Endothelial cell of umbilical vein (primary cell): ENCODE data around the gene TGM1. TPM values are rescaled to one million over a fixed set of nuclear protein-coding genes. Genes with fewer than 3 reads are reported as not detected.

Experiments
- BruUV-seq: library from RNA; stranded (reverse); fragments of 400-500 nt; replicated peaks from 2 replicates; lab custom pipeline; 2021; lab: Mats Ljungman, UMichigan
- CTCF ChIA-PET: fragments of 300-600, 350-600 bp; sonication (Branson Sonifier 250); formaldehyde crosslinking; loops from one replicate; lab custom pipeline; 2021; ENCODE audit warnings: antibody characterized with exemption, inconsistent platforms; lab: Charles Lee
- POLR2A ChIA-PET: fragments of 300-600, 350-600 bp; sonication (Branson Sonifier 250); formaldehyde crosslinking; loops from one replicate; lab custom pipeline; 2021; ENCODE audit warnings: antibody characterized with exemption, inconsistent platforms; lab: Charles Lee
- DNase-seq: peaks from one replicate; pipeline ENCODE4 v3.0.0-alpha.2; 2011; ENCODE audit warnings: low read depth, low spot score
- FAIRE-seq: peaks from 2 replicates; lab custom pipeline; 2011; peaks lifted over from hg19 to GRCh38; lab: Jason Lieb, UNC
- H2AFZ ChIP-seq: 2 replicates; pipeline ENCODE4 v1.6.0; 2012; ENCODE audit warnings: low read depth, low read length, control low read depth, inconsistent platforms
- H3K27ac ChIP-seq: 2 replicates; pipeline ENCODE4 v1.5.1; 2011; ENCODE audit warnings: low read depth, mild to moderate bottlenecking, control low read depth, low read length, moderate library complexity; ENCODE audit not compliant: insufficient read depth
- H3K27me3 ChIP-seq, 2 experiments: 2 replicates each; pipeline versions ENCODE4 v1.6.0 to v1.6.1; 2011; ENCODE audit warnings: low read length in 2 of 2, mixed read lengths in 1 of 2; ENCODE audit not compliant: control insufficient read depth in 2 of 2, insufficient read depth in 2 of 2
- H3K36me3 ChIP-seq, 2 experiments: 2 replicates in 1 of 2; 3 replicates in 1 of 2; pipeline ENCODE4 v1.5.1; 2011; ENCODE audit warnings: low read length in 2 of 2, mild to moderate bottlenecking in 1 of 2, moderate library complexity in 1 of 2; ENCODE audit not compliant: control insufficient read depth in 2 of 2, insufficient read depth in 2 of 2; ENCODE audit errors: extremely low read depth in 1 of 2
- H3K4me1 ChIP-seq: 3 replicates; pipeline ENCODE4 v1.5.1; 2011; ENCODE audit warnings: mild to moderate bottlenecking, low read length; ENCODE audit not compliant: control insufficient read depth, insufficient read depth; ENCODE audit errors: extremely low read depth
- H3K4me2 ChIP-seq: 2 replicates; pipeline ENCODE4 v1.6.1; 2011; ENCODE audit warnings: low read length, control low read depth, mixed read lengths; ENCODE audit not compliant: insufficient read depth
- H3K4me3 ChIP-seq, 3 experiments: fragments of 200-600 bp in 1 of 3; sonication (generic), shearing (Covaris generic) in 1 of 3; replicated peaks in 1 of 3; 2 replicates each; pipeline ENCODE4 v1.5.1; 2011 to 2016; ENCODE audit warnings: control low read depth in 3 of 3, low read length in 3 of 3, mild to moderate bottlenecking in 2 of 3, inconsistent platforms in 1 of 3, low read depth in 1 of 3, moderate library complexity in 1 of 3; ENCODE audit not compliant: insufficient read depth in 1 of 3
- H3K79me2 ChIP-seq: 2 replicates; pipeline ENCODE4 v1.6.0; 2012; ENCODE audit warnings: low read length, inconsistent platforms; ENCODE audit not compliant: control insufficient read depth, insufficient read depth
- H3K9ac ChIP-seq: replicated peaks from 2 replicates; pipeline ENCODE3; 2011; ENCODE audit warnings: low read length, control low read depth; ENCODE audit not compliant: insufficient read depth; ENCODE audit errors: extremely low read depth
- H3K9me1 ChIP-seq: replicated peaks from 3 replicates; pipeline ENCODE4 v1.6.0; 2011; ENCODE audit warnings: mild to moderate bottlenecking, low read length; ENCODE audit not compliant: control insufficient read depth, insufficient read depth; ENCODE audit errors: extremely low read depth
- H3K9me3 ChIP-seq: replicated peaks from 2 replicates; pipeline ENCODE4 v1.5.1; 2012; ENCODE audit warnings: low read length, inconsistent platforms; ENCODE audit not compliant: control insufficient read depth, insufficient read depth
- H4K20me1 ChIP-seq: replicated peaks from 2 replicates; pipeline ENCODE3; 2011; ENCODE audit warnings: mild to moderate bottlenecking, low read length; ENCODE audit not compliant: control insufficient read depth, insufficient read depth; ENCODE audit errors: extremely low read depth
- CTCF ChIP-seq, 2 donors: IDR thresholded peaks; 1 replicate in 1 of 2; 2 replicates in 1 of 2; pipeline ENCODE4 v1.5.1; 2011; ENCODE audit warnings: low read length in 2 of 2, mild to moderate bottlenecking in 2 of 2, moderate library complexity in 2 of 2, control low read depth in 1 of 2, inconsistent platforms in 1 of 2, low read depth in 1 of 2; ENCODE audit not compliant: insufficient read depth in 1 of 2; ENCODE audit errors: extremely low read depth in 1 of 2
- EZH2 ChIP-seq: IDR thresholded peaks from 2 replicates; pipeline ENCODE4 v1.6.1; 2012; ENCODE audit warnings: borderline replicate concordance, low read depth, mild to moderate bottlenecking, moderate library complexity, low read length, inconsistent platforms; ENCODE audit not compliant: severe bottlenecking
- FOS ChIP-seq: IDR thresholded peaks from 2 replicates; pipeline ENCODE4 v1.6.1; 2011; ENCODE audit warnings: mild to moderate bottlenecking, low read length, moderate library complexity, borderline replicate concordance; ENCODE audit not compliant: insufficient read depth
- GATA2 ChIP-seq: IDR thresholded peaks from 2 replicates; pipeline ENCODE4 v1.7.0; 2011; ENCODE audit warnings: low read depth, mild to moderate bottlenecking, moderate library complexity, mixed read lengths, low read length; ENCODE audit not compliant: insufficient read length, insufficient read depth
- JUN ChIP-seq: IDR thresholded peaks from 2 replicates; pipeline ENCODE4 v1.6.1; 2011; ENCODE audit warnings: borderline replicate concordance, low read depth; ENCODE audit not compliant: insufficient read length, insufficient read depth
- MAX ChIP-seq: IDR thresholded peaks from 2 replicates; pipeline ENCODE4 v1.6.1; 2011; ENCODE audit not compliant: insufficient read depth, insufficient read length
- MYC ChIP-seq: IDR thresholded peaks from one replicate; pipeline ENCODE4 v1.6.1; 2011; ENCODE audit warnings: mild to moderate bottlenecking, low read depth, low read length
- POLR2A ChIP-seq: IDR thresholded peaks from 2 replicates; pipeline ENCODE4 v1.6.1; 2012; ENCODE audit warnings: low read depth, mild to moderate bottlenecking, control low read depth, low read length
- POLR2AphosphoS5 ChIP-seq: IDR thresholded peaks from 2 replicates; pipeline ENCODE4 v1.6.1; 2012; ENCODE audit warnings: low read depth, mild to moderate bottlenecking, control low read depth, low read length, moderate library complexity; ENCODE audit not compliant: insufficient read depth
- dilution Hi-C: fragments of 300-500 bp; cut with MboI; formaldehyde crosslinking; loops from one replicate; pipeline ENCODE4 v1.15.0; 2019; ENCODE audit warnings: low sequenced_read_pairs; ENCODE audit not compliant: extremely low pct_ligation_motif_present
- intact Hi-C: fragments of 100-400 bp; cut with micrococcal nuclease; formaldehyde crosslinking; loops from one replicate; pipeline ENCODE4 v1.10.0; 2022
- polyA plus RNA-seq, 4 experiments: library from polyadenylated mRNA; depleted of rRNA in 3 of 4; stranded (reverse) in 3 of 4; unstranded in 1 of 4; fragments of >200 nt; gene quantifications; 2 replicates each; pipeline versions ENCODE4 v1.2.1 to v1.2.3, GENCODE V29; 2011 to 2012; ENCODE audit warnings: missing spikeins in 1 of 4
- total RNA-seq: library from RNA; stranded (reverse); gene quantifications from 2 replicates; pipeline ENCODE4 v1.2.3, GENCODE V29; 2021

The TGM1 gene
- total and polyA plus RNA-seq, 2 donors (not counting 3 experiments of a cell fraction or from before 2014, with no cell fraction given): 1.0 to 3.4 TPM

- ChIA-PET POLR2A (interaction anchor here (0.5 kb wide), 1 partner anchor 10 kb away, joined by 3 read pairs; no protein-coding TSS in a partner anchor), CTCF (interaction anchor here (0.9 kb wide), 1 partner anchor 89 kb away, joined by 3 read pairs; no protein-coding TSS in a partner anchor)
- DNase-seq (no peak), FAIRE-seq (no peak)
- intact Hi-C loops: no loop called here
- no peaks in the 10 kb centered on the region for H3K79me2 ChIP-seq
- TF ChIP-seq POLR2AphosphoS5: no peak
- TF ChIP-seq GATA2: no peak
- TF ChIP-seq POLR2A: no peak
- no peak for TF ChIP-seq MAX
- no peak for TF ChIP-seq MYC
- no peak for TF ChIP-seq FOS
- TF ChIP-seq CTCF (IDR thresholded peaks at IDR 0.05; ENCODE audit: extremely low read depth in 1 of 2, insufficient read depth in 1 of 2, low read depth in 1 of 2, low read length in 2 of 2): no peak
- no peak for TF ChIP-seq JUN
- no peak for TF ChIP-seq EZH2
- dilution Hi-C loops: no loop called here
- H3K27ac ChIP-seq: no peak overlapping the region
- H3K9me3 ChIP-seq: no peaks in the 10 kb centered on the region
- no peak overlapping the region for H3K4me2 ChIP-seq
- H3K27me3 ChIP-seq: no peaks in the 10 kb centered on the region
- H4K20me1 ChIP-seq: no peaks in the 10 kb centered on the region
- H2AFZ ChIP-seq: no peak overlapping the region
- no peak overlapping the region for H3K9ac ChIP-seq
- H3K4me1 ChIP-seq: no peaks in the 10 kb centered on the region
- peaks cover 6 to 32% of the 10 kb centered on the region in 2 experiments for H3K36me3 ChIP-seq
- no TSS peak for BruUV-seq
- H3K4me3 ChIP-seq: no peak overlapping the region
- H3K9me1 ChIP-seq: no peaks in the 10 kb centered on the region
These were observed 55.8 kb downstream of the TGM1 start for GRCh38 chr14:24207104-24207551.
